ENCODE measurements around the gene SETD3.
A peak's percentile ranks its signal among the peaks of the same experiment; 100 is the strongest.

SETD3 gene

DNA sequence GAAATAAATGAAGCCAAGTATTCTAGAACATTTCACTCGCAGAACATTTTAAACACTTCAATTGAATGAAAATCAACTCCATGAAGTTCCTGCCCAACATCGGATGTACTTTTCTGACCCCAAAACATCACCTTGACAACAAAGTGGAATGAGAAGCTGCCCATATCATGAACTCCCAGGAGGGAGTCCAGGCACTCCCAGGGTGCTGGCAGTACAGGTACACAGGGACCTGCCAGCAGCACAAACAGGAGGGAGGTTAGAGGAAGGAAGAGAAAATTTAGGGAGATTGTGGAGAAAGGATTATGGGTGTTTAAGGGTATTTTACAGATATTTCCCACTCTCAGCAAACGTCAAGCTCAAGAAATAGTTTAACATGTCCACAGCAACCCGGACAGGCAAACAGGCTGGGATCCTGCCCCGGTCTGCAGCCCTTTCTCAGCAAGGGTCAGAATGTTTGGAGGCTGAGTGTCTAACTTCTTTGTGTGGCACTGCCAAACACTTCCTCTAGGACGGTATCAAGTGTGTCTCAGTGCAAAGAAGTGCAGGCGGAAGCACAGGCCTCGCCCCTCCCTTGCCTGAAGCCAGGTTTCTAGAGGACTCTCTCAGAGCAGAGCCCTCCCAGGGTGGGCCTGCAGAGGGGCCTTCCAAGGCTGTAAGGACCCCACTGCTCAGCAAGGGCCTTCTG lies 72.2 kb downstream of the SETD3 start:
- no peak overlapping the region for H3K4me3 ChIP-seq (ENCODE audit: severe bottlenecking)
- TF ChIP-seq, protein P1, sequence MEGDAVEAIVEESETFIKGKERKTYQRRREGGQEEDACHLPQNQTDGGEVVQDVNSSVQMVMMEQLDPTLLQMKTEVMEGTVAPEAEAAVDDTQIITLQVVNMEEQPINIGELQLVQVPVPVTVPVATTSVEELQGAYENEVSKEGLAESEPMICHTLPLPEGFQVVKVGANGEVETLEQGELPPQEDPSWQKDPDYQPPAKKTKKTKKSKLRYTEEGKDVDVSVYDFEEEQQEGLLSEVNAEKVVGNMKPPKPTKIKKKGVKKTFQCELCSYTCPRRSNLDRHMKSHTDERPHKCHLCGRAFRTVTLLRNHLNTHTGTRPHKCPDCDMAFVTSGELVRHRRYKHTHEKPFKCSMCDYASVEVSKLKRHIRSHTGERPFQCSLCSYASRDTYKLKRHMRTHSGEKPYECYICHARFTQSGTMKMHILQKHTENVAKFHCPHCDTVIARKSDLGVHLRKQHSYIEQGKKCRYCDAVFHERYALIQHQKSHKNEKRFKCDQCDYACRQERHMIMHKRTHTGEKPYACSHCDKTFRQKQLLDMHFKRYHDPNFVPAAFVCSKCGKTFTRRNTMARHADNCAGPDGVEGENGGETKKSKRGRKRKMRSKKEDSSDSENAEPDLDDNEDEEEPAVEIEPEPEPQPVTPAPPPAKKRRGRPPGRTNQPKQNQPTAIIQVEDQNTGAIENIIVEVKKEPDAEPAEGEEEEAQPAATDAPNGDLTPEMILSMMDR (IDR thresholded peaks at IDR 0.05; ENCODE audit: poor library complexity, severe bottlenecking), result no peak
- ATAC-seq (ENCODE audit: low read depth) (0 out of 3 replicates have a peak, but pooled peaks have one; percentile 17), DNase-seq (ENCODE audit: low spot score) (no peak)
- no peak overlapping the region for H3K27ac ChIP-seq (ENCODE audit: poor library complexity, severe bottlenecking)
- H3K9me3 ChIP-seq (ENCODE audit: severe bottlenecking), result no peaks in the 10 kb centered on the region
- peaks cover 58% of the 10 kb centered on the region for H3K36me3 ChIP-seq (ENCODE audit: low read depth)
- no peaks in the 10 kb centered on the region for H3K27me3 ChIP-seq (ENCODE audit: insufficient read depth, poor library complexity, severe bottlenecking)
- no peaks in the 10 kb centered on the region for H3K4me1 ChIP-seq (ENCODE audit: insufficient read depth, poor library complexity, severe bottlenecking)

DNA sequence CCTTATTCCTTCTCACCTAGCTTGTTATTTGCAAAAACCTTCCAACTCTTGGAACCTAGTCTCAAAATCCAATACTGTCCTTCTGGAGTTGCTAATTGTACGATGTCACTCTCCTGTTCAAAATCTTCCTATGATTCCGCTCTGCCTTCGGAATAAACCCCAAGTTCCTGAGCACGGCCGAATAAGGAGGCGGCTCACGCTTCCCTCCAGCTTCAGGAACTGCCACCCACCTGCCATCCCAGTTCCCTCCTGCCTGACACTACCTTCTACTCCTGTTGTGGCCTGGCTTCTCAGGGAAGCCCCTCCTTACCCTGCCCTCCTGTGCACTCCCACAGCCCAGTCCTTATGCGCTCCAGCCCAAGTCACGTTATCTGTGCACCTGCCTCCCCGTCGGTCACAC lies 73.2 kb downstream of the SETD3 start:
- ATAC-seq (ENCODE audit: low read depth) (no peak), DNase-seq (ENCODE audit: low spot score) (no peak)
- Histone ChIP-seq H3K9me3 (ENCODE audit: severe bottlenecking) (no peaks in the 10 kb centered on the region), H3K27ac (ENCODE audit: poor library complexity, severe bottlenecking) (no peak overlapping the region), H3K36me3 (ENCODE audit: low read depth) (peaks cover 49% of the 10 kb centered on the region), H3K4me3 (ENCODE audit: severe bottlenecking) (no peak overlapping the region), H3K4me1 (ENCODE audit: insufficient read depth, poor library complexity, severe bottlenecking) (no peaks in the 10 kb centered on the region), H3K27me3 (ENCODE audit: insufficient read depth, poor library complexity, severe bottlenecking) (no peaks in the 10 kb centered on the region)
- TF ChIP-seq, protein P1 (IDR thresholded peaks at IDR 0.05; ENCODE audit: poor library complexity, severe bottlenecking), result no peak

DNA sequence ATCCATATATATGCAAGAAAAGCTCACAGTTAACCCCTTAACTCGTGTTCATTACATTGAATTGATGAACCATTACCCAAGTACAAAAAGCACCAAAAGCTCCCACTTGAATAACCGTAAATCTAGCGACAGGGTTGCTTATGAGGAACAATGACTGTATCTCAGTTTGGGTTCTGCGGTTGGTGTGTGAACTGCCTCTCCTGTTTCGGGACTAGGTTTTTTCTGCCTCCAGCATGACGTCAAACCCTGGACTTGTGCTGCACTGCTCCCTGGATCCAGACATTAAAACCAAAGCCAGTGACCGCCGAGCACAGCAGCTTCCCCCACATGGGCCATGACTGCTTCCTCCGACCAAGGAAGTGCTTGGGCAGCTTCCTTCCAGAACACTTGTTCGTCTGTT lies 77.7 kb downstream of the SETD3 start:
- no peak overlapping the region for H3K27ac ChIP-seq (ENCODE audit: poor library complexity, severe bottlenecking)
- ATAC-seq (ENCODE audit: low read depth) (no peak), DNase-seq (ENCODE audit: low spot score) (no peak)
- H3K36me3 ChIP-seq (ENCODE audit: low read depth), result peaks cover 69% of the 10 kb centered on the region
- H3K4me1 ChIP-seq (ENCODE audit: insufficient read depth, poor library complexity, severe bottlenecking), result no peaks in the 10 kb centered on the region
- H3K9me3 ChIP-seq (ENCODE audit: severe bottlenecking), result no peaks in the 10 kb centered on the region
- TF ChIP-seq, protein P1 (IDR thresholded peaks at IDR 0.05; ENCODE audit: poor library complexity, severe bottlenecking), result no peak
- H3K4me3 ChIP-seq (ENCODE audit: severe bottlenecking), result no peak overlapping the region
- no peaks in the 10 kb centered on the region for H3K27me3 ChIP-seq (ENCODE audit: insufficient read depth, poor library complexity, severe bottlenecking)

DNA sequence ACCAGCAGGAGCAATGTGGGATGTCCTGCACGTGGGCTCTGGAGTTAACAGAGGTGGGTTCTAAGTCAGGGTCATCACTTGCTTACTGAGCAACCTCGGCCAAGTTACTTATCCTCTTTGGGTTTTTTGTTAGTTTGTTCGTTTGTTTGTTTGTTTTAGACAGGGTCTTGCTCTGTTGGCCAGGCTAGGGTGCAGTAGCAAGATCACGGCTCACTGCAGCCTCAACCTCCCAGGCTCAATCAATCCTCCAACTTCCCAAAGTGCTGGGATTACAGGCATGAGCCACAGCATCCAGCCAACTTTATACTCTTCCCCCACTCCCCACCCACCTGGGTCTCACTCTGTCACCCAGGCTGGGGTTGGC lies 78.4 kb downstream of the SETD3 start:
- no peaks in the 10 kb centered on the region for H3K9me3 ChIP-seq (ENCODE audit: severe bottlenecking)
- no peak overlapping the region for H3K4me3 ChIP-seq (ENCODE audit: severe bottlenecking)
- H3K36me3 ChIP-seq (ENCODE audit: low read depth), result peaks cover 74% of the 10 kb centered on the region
- H3K27ac ChIP-seq (ENCODE audit: poor library complexity, severe bottlenecking), result no peak overlapping the region
- no peak for ATAC-seq (ENCODE audit: low read depth)
- H3K4me1 ChIP-seq (ENCODE audit: insufficient read depth, poor library complexity, severe bottlenecking), result no peaks in the 10 kb centered on the region
- no peaks in the 10 kb centered on the region for H3K27me3 ChIP-seq (ENCODE audit: insufficient read depth, poor library complexity, severe bottlenecking)
- DNase-seq (ENCODE audit: low spot score), result no peak
- TF ChIP-seq, protein P1 (IDR thresholded peaks at IDR 0.05; ENCODE audit: poor library complexity, severe bottlenecking), result no peak

DNA sequence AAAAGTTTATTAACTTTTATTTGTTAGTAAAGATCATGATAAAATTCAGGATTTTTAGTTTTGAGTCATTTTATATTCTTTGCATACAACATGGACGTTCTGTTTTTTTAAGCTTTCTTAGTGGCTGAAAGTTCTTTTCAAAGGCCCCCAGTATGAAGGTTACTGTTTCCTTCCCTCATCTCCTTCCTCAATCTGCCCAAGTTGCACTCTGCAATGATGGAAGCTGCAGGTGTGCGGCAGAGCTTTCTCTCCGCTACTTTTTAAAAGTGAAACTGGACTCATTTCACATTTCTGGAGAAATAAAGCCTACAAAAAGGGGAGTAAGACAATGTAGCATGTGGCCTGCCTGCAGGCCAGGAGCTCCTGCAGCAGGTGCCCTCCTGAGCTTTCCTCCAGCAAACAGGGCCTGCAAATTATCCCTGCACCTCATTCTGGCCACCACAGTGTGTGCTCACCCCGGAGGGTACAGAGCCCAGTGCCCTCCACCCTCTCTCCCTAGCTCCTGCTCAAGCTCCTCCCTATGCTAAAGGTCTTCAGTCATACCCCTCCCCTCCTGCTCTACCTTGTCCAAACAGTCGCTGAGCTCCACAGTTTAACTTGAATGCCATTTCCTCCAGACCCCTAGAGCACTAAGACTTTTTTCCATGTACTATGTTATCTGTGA lies 78.9 kb downstream of the SETD3 start:
- Histone ChIP-seq H3K4me1 (ENCODE audit: insufficient read depth, poor library complexity, severe bottlenecking) (no peaks in the 10 kb centered on the region), H3K9me3 (ENCODE audit: severe bottlenecking) (no peaks in the 10 kb centered on the region), H3K27me3 (ENCODE audit: insufficient read depth, poor library complexity, severe bottlenecking) (no peaks in the 10 kb centered on the region), H3K4me3 (ENCODE audit: severe bottlenecking) (no peak overlapping the region), H3K27ac (ENCODE audit: poor library complexity, severe bottlenecking) (no peak overlapping the region), H3K36me3 (ENCODE audit: low read depth) (peaks cover 75% of the 10 kb centered on the region)
- DNase-seq (ENCODE audit: low spot score) (no peak), ATAC-seq (ENCODE audit: low read depth) (no peak)
- TF ChIP-seq, protein P1 (IDR thresholded peaks at IDR 0.05; ENCODE audit: poor library complexity, severe bottlenecking), result no peak
